ENCODE results near the gene TFF1. TPM values are rescaled to one million over a fixed set of nuclear protein-coding genes. Genes with fewer than 3 reads are reported as not detected.

TFF1 gene
- total RNA-seq, 2 donors from 2014 or later = 3.0 to 66.4 TPM

DNA sequence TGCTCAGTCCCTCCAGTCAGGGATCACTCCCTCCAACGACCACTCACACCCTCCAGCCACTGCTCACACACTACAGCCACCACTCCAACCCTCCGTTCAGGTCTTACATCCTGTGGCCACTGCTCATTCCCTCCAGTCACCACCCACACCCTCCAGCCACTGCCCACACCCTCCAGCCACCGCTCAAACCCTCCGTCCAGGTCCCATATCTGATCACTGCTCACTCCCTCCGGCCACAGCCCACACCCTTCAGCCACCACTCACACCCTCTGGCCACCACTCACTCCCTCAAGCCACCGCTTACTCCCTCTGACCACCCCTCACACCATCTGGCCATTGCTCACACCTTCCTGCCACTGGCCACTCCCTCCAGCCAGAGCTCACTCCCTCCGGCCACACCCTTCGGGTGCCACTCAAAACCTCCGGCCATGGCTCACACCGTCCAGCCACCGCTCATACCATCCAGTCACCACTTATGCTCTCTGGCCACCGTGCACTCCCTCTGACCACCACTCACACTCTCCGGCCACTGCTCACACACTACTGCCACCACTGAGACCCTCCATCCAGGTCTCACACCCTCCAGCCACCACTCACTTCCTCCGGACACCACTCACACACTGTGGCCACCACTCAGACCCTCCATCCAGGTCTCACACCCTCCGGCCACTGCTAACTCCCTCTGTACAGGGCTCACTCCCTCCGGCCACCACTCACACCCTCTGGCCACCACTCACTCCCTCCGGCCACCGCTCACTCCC lies 4.7 kb upstream of the TFF1 start:
- intact Hi-C loops (cut with DNase I) = no loop called here
- no peak overlapping the region for H3K27ac ChIP-seq

GRCh38 chr21:42369821-42370220 lies 3.5 kb upstream of the TFF1 start:
- intact Hi-C loops (cut with DNase I) = no loop called here
- no peak for ATAC-seq
- TF ChIP-seq POLR2A (IDR thresholded peaks at IDR 0.05) = no peak
- TF ChIP-seq, protein P1, sequence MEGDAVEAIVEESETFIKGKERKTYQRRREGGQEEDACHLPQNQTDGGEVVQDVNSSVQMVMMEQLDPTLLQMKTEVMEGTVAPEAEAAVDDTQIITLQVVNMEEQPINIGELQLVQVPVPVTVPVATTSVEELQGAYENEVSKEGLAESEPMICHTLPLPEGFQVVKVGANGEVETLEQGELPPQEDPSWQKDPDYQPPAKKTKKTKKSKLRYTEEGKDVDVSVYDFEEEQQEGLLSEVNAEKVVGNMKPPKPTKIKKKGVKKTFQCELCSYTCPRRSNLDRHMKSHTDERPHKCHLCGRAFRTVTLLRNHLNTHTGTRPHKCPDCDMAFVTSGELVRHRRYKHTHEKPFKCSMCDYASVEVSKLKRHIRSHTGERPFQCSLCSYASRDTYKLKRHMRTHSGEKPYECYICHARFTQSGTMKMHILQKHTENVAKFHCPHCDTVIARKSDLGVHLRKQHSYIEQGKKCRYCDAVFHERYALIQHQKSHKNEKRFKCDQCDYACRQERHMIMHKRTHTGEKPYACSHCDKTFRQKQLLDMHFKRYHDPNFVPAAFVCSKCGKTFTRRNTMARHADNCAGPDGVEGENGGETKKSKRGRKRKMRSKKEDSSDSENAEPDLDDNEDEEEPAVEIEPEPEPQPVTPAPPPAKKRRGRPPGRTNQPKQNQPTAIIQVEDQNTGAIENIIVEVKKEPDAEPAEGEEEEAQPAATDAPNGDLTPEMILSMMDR (IDR thresholded peaks at IDR 0.05) = no peak
- no peaks in the 10 kb centered on the region for H3K9me3 ChIP-seq
- DNase-seq = no peak
- H3K4me3 ChIP-seq = no peak overlapping the region
- no peak overlapping the region for H3K27ac ChIP-seq
- no peaks in the 10 kb centered on the region for H3K36me3 ChIP-seq (replicated peaks in 1 of 2; ENCODE audit: insufficient read depth in 1 of 2, low read depth in 2 of 2)
- no peaks in the 10 kb centered on the region for H3K27me3 ChIP-seq
- H3K4me1 ChIP-seq = no peaks in the 10 kb centered on the region
- 73 to 75% methylated on average over 15 to 16 of the region's 16 CpGs for WGBS, 2 donors

More for the DNA sequence above, 4.7 kb upstream of the TFF1 start:
- no peak overlapping the region for H3K4me3 ChIP-seq
- no peaks in the 10 kb centered on the region for H3K9me3 ChIP-seq
- no peaks in the 10 kb centered on the region for H3K27me3 ChIP-seq
- no peaks in the 10 kb centered on the region for H3K4me1 ChIP-seq
- DNase-seq (no peak), ATAC-seq (no peak)
- no peak for TF ChIP-seq POLR2A (IDR thresholded peaks at IDR 0.05)
- TF ChIP-seq, protein P1 (IDR thresholded peaks at IDR 0.05) = no peak
- WGBS, 2 donors = 72 to 79% methylated on average over 18 of the region's 18 CpGs
- H3K36me3 ChIP-seq (replicated peaks in 1 of 2; ENCODE audit: insufficient read depth in 1 of 2, low read depth in 2 of 2) = no peaks in the 10 kb centered on the region

GRCh38 chr21:42367367-42368165 lies 1.2 kb upstream of the TFF1 start:
- no peaks in the 10 kb centered on the region for H3K9me3 ChIP-seq
- H3K27me3 ChIP-seq = no peaks in the 10 kb centered on the region
- DNase-seq (no peak), ATAC-seq (no peak)
- H3K27ac ChIP-seq = no peak overlapping the region
- no peak overlapping the region for H3K4me3 ChIP-seq
- intact Hi-C loops (cut with DNase I) = no loop called here
- H3K36me3 ChIP-seq (replicated peaks in 1 of 2; ENCODE audit: insufficient read depth in 1 of 2, low read depth in 2 of 2) = no peaks in the 10 kb centered on the region
- no peak for TF ChIP-seq POLR2A (IDR thresholded peaks at IDR 0.05)
- TF ChIP-seq, protein P1 (IDR thresholded peaks at IDR 0.05) = no peak
- 80 to 84% methylated on average over 14 of the region's 14 CpGs for whole genome bisulfite sequencing, 2 donors
- no peaks in the 10 kb centered on the region for H3K4me1 ChIP-seq

- H3K4me3 ChIP-seq = no peak overlapping the region
- no peaks in the 10 kb centered on the region for H3K9me3 ChIP-seq
- H3K36me3 ChIP-seq (replicated peaks in 1 of 2; ENCODE audit: insufficient read depth in 1 of 2, low read depth in 2 of 2) = no peaks in the 10 kb centered on the region
- intact Hi-C loops (cut with DNase I) = no loop called here
- no peaks in the 10 kb centered on the region for H3K27me3 ChIP-seq
- WGBS, 2 donors = 60 to 87% methylated on average over 1 to 6 of the region's 6 CpGs
- no peak overlapping the region for H3K27ac ChIP-seq
- DNase-seq (no peak), ATAC-seq (no peak)
- H3K4me1 ChIP-seq = no peaks in the 10 kb centered on the region
- TF ChIP-seq, protein P1 (IDR thresholded peaks at IDR 0.05) = no peak
- TF ChIP-seq POLR2A (IDR thresholded peaks at IDR 0.05) = no peak
These were observed 565 bp downstream of the TFF1 start for GRCh38 chr21:42365770-42366169.

Measured in body of pancreas (tissue), 4 donors.